ENCODE results near the gene NT5DC2. TPM values are rescaled to one million over a fixed set of nuclear protein-coding genes. Genes with fewer than 3 reads are reported as not detected.

Gene NT5DC2
- total RNA-seq, 2 donors from 2014 or later = 70.8 to 117 TPM

DNA sequence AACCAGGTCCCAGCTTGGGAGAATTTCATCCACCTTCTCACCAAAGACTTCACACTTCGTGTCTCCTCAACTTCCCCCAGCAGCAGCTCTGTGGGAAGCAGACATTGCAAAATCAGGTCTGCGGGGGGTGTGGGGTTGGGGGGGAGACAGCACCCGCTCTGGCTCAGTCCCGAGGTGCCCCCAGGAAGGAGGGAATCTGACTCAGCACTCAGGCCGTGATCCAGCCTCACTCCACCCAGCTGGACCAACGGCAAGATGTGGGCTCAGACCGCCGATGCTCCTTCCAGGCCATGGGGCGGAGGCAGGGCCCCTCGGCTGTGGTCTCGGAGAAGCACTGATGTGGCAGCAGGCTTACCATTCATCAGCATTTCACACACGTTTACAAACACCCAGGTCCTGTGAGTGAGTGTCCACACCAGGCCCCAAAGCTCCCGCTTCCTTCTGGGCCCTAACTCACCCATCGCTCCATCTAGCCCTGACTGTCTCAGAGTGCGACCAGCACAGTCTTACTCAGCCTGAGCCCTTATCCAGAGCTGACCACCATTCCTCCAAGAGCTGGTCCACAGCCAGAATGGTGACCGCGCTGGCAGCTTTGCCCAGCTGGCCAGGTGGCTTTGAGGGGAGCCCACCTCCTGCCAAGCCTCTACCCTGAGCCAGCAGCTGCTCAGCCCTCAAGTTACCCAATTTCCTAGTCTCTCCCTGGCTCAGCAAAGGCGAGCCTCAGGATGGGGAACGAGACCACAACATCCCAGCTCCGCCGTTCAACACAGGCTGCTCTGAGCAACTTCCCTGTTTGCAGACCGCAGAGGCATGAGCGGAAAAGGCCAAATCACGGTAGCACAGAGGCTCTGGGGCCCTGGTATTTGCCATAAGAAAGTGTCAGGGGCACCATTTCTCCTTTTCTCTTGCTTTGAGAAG is 35.3 kb downstream of the NT5DC2 start:
- intact Hi-C loops (cut with DNase I) = no loop called here
- Histone ChIP-seq H3K4me1 (replicated peaks) (no peaks in the 10 kb centered on the region), H3K9me3 (no peaks in the 10 kb centered on the region), H3K27ac (no peak overlapping the region), H3K27me3 (replicated peaks; ENCODE audit: insufficient read depth) (no peaks in the 10 kb centered on the region), H3K4me3 (no peak overlapping the region), H3K36me3 (no peaks in the 10 kb centered on the region)
- TF ChIP-seq POLR2AphosphoS5 (IDR thresholded peaks at IDR 0.05) = no peak
- TF ChIP-seq CTCF (IDR thresholded peaks at IDR 0.05) = no peak
- no peak for TF ChIP-seq POLR2A (IDR thresholded peaks at IDR 0.05)
- WGBS = 79% methylated on average over 22 of the region's 24 CpGs
- no peak for DNase-seq (ENCODE audit: low spot score)

- intact Hi-C loops (cut with DNase I) = no loop called here
- H3K4me3 ChIP-seq = peak overlapping the region; percentile 4 to 15
- peak overlapping the region; percentile 44 to 50 for H3K27ac ChIP-seq
- H3K9me3 ChIP-seq = no peaks in the 10 kb centered on the region
- TF ChIP-seq POLR2A (IDR thresholded peaks at IDR 0.05) (no peak), POLR2AphosphoS5 (IDR thresholded peaks at IDR 0.05) (no peak), CTCF (IDR thresholded peaks at IDR 0.05) (no peak)
- H3K36me3 ChIP-seq = peaks cover 15 to 16% of the 10 kb centered on the region in 2 donors
- H3K4me1 ChIP-seq (replicated peaks) = no peaks in the 10 kb centered on the region
- H3K27me3 ChIP-seq (replicated peaks; ENCODE audit: insufficient read depth) = no peaks in the 10 kb centered on the region
- DNase-seq (ENCODE audit: low spot score) = no peak
- 56% methylated on average over 16 of the region's 16 CpGs for WGBS
Measured at GRCh38 chr3:52495777-52496602, 37.7 kb downstream of the NT5DC2 start.

- Histone ChIP-seq H3K4me1 (replicated peaks) (no peaks in the 10 kb centered on the region), H3K27ac (peak within 1 kb of the TSS; percentile 44 to 50), H3K4me3 (peak within 1 kb of the TSS; percentile 4 to 15), H3K36me3 (peaks cover 17 to 25% of the 10 kb centered on the region in 2 donors), H3K9me3 (no peaks in the 10 kb centered on the region), H3K27me3 (replicated peaks; ENCODE audit: insufficient read depth) (no peaks in the 10 kb centered on the region)
- DNase-seq (ENCODE audit: low spot score) = no peak
- intact Hi-C loops (cut with DNase I) = no loop called here
- TF ChIP-seq CTCF (IDR thresholded peaks at IDR 0.05) (no peak), POLR2AphosphoS5 (IDR thresholded peaks at IDR 0.05) (no peak), POLR2A (IDR thresholded peaks at IDR 0.05) (no peak)
- WGBS = 56% methylated on average over 25 of the region's 25 CpGs
Measured at GRCh38 chr3:52494886-52495495, 38.7 kb downstream of the NT5DC2 start, which contains the start of gene STAB1. TSS of gene STAB1 (plus strand) at chr3:52495338. CDS start at chr3:52495414, 76 bp downstream.

- WGBS = 83% methylated on average over 7 of the region's 7 CpGs
- no peak for TF ChIP-seq POLR2AphosphoS5 (IDR thresholded peaks at IDR 0.05)
- TF ChIP-seq CTCF (IDR thresholded peaks at IDR 0.05) = no peak
- TF ChIP-seq POLR2A (IDR thresholded peaks at IDR 0.05) = no peak
Measured at GRCh38 chr3:52494445-52494844, 39.2 kb downstream of the NT5DC2 start.

More at GRCh38 chr3:52494445-52494844, 39.2 kb downstream of the NT5DC2 start:
- intact Hi-C loops (cut with DNase I) = no loop called here
- Histone ChIP-seq H3K27me3 (replicated peaks; ENCODE audit: insufficient read depth) (no peaks in the 10 kb centered on the region), H3K9me3 (no peaks in the 10 kb centered on the region), H3K4me3 (no peak overlapping the region), H3K4me1 (replicated peaks) (no peaks in the 10 kb centered on the region), H3K36me3 (peaks cover 20 to 30% of the 10 kb centered on the region in 2 donors), H3K27ac (peak overlapping the region in 1 of 2 donors; percentile 50)
- DNase-seq (ENCODE audit: low spot score) = no peak
